Measurements from ENCODE around the gene TEAD1.
A peak's percentile ranks its signal among the peaks of the same experiment; 100 is the strongest.

TEAD1 gene

DNA sequence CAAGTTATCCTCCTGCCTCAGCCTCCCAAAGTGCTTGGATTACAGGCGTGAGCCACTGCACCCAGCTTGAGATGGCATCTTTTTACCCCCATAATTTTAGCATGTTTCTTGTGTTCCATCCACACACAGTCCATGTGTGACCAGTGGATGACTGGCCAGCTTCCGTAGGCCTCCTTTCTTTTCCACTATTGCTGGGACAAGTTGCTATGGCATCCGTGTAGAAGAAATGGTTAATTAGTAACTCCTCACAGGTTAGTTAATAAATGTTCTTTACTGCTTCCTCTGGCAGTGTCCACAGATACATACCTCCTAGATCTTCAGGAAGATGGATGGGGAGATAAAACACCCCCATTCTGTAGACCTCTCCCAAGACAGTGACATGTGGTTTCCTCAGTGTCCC is 180.6 kb downstream of the TEAD1 start:
- Histone ChIP-seq H3K27ac (ENCODE audit: low read depth, low read length) (no peak overlapping the region), H3K4me1 (ENCODE audit: control insufficient read depth, insufficient read depth, low read length) (no peaks in the 10 kb centered on the region), H3K27me3 (ENCODE audit: control insufficient read depth, insufficient read depth, low read length) (no peaks in the 10 kb centered on the region), H3K9ac (ENCODE audit: low read length) (no peak overlapping the region), H3K36me3 (ENCODE audit: control insufficient read depth, insufficient read depth, low read length) (no peaks in the 10 kb centered on the region), H3K4me3 (ENCODE audit: low read length) (no peak overlapping the region)

DNA sequence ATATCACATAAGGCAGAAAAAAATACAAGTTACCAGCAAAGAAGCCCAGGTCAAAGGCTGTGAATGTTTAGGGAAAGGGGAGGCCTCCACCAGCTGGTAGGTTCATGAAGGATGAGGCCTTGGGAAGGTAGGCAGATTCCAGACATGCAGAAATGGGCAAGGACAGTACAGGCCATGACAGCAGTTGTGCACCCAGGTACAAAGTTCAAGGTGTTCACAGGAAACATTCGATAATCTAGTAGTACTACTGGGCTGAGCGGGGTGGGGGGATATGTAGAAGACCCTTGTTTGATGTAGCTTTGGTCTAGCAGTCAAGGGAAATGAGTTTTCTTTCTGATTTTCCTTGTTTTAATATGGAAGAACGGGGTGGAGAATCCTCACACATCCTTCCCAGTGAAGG is 182.1 kb downstream of the TEAD1 start:
- H3K36me3 ChIP-seq (ENCODE audit: control insufficient read depth, insufficient read depth, low read length) = no peaks in the 10 kb centered on the region
- H3K27me3 ChIP-seq (ENCODE audit: control insufficient read depth, insufficient read depth, low read length) = no peaks in the 10 kb centered on the region
- no peak overlapping the region for H3K27ac ChIP-seq (ENCODE audit: low read depth, low read length)
- H3K4me3 ChIP-seq (ENCODE audit: low read length) = no peak overlapping the region
- no peak overlapping the region for H3K9ac ChIP-seq (ENCODE audit: low read length)
- H3K4me1 ChIP-seq (ENCODE audit: control insufficient read depth, insufficient read depth, low read length) = no peaks in the 10 kb centered on the region

DNA sequence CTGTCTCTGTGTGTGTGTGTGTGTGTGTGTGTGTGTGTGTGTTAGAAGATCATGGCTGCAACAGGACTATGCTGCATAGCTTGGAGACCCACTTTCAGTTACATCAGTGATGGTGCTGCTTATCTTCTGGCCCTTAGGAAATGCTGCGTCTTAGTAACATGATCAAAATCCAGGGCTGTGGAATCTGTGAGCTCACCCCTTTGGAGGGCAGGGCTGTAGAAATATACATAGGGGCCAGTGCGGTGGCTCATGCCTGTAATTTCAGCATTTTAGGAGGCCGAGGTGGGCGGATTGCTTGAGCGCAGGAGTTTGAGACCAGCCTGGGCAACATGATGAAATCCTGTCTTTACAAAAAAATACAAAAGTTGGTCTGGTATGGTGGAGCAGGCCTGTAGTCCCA is 183.4 kb downstream of the TEAD1 start:
- H3K4me1 ChIP-seq (ENCODE audit: control insufficient read depth, insufficient read depth, low read length) = peaks cover 2% of the 10 kb centered on the region
- H3K4me3 ChIP-seq (ENCODE audit: low read length) = no peak overlapping the region
- H3K9ac ChIP-seq (ENCODE audit: low read length) = no peak overlapping the region
- H3K27me3 ChIP-seq (ENCODE audit: control insufficient read depth, insufficient read depth, low read length) = no peaks in the 10 kb centered on the region
- no peaks in the 10 kb centered on the region for H3K36me3 ChIP-seq (ENCODE audit: control insufficient read depth, insufficient read depth, low read length)
- no peak overlapping the region for H3K27ac ChIP-seq (ENCODE audit: low read depth, low read length)

DNA sequence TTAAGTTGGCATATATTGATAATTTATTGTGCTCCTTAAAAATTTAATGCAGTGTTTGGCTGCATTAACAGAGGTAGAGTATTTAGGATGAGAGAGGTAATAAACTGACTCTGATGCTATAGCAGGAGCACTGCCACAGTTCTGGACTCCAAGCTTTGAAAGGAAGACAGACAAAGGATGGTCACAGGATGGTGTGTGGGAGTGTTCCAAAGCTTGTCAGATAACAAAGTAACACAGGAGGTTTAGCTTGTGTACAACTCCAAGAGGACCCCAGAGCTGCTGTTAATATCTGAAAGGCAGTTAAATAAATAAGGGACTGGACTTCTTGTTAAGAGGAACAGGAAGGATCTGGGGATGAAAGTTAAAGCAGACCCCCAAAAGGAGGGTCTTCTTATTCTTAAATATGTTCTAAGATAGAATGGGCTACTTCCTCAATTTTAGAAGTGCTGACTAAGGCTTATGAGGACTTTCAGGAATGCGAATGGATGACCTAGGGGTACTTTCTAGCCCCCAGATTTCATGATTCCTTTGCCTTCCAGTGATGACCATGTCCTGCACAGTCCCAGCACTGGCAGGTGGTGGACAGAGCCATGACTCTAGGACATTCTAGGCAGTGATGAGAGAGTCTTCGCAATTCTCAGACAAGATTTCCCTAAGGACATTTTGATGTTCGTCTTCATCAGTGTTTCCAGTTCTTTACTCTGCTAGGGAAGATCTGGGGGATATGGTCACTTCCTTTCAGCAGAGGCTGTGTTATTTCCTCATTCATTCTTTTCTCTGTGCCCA is 185.8 kb downstream of the TEAD1 start:
- H3K4me1 ChIP-seq (ENCODE audit: control insufficient read depth, insufficient read depth, low read length) = peaks cover 7% of the 10 kb centered on the region
- no peak overlapping the region for H3K27ac ChIP-seq (ENCODE audit: low read depth, low read length)
- H3K27me3 ChIP-seq (ENCODE audit: control insufficient read depth, insufficient read depth, low read length) = no peaks in the 10 kb centered on the region
- H3K9ac ChIP-seq (ENCODE audit: low read length) = no peak overlapping the region
- no peaks in the 10 kb centered on the region for H3K36me3 ChIP-seq (ENCODE audit: control insufficient read depth, insufficient read depth, low read length)
- no peak overlapping the region for H3K4me3 ChIP-seq (ENCODE audit: low read length)

DNA sequence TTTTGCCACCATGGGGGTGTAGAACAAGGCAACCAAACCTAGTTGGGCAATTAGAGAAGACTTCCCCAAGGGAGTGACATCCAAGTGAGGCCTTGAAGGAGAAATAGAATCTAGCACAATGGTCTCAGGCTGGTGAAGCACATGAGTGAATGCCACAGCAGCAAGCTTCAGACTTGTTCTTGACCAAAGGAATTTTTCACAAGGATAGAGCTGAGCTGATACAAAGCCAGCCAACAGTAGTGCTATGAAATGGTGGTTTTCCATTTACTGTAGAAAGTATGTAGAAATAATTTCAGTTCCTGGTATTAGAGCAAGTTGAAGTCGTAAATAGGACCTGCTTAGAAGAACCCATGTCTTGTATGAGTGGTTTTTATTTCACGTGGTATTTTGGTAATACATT is 186.6 kb downstream of the TEAD1 start:
- no peak overlapping the region for H3K4me3 ChIP-seq (ENCODE audit: low read length)
- no peak overlapping the region for H3K27ac ChIP-seq (ENCODE audit: low read depth, low read length)
- peaks cover 7% of the 10 kb centered on the region for H3K4me1 ChIP-seq (ENCODE audit: control insufficient read depth, insufficient read depth, low read length)
- no peaks in the 10 kb centered on the region for H3K27me3 ChIP-seq (ENCODE audit: control insufficient read depth, insufficient read depth, low read length)
- no peak overlapping the region for H3K9ac ChIP-seq (ENCODE audit: low read length)
- no peaks in the 10 kb centered on the region for H3K36me3 ChIP-seq (ENCODE audit: control insufficient read depth, insufficient read depth, low read length)

DNA sequence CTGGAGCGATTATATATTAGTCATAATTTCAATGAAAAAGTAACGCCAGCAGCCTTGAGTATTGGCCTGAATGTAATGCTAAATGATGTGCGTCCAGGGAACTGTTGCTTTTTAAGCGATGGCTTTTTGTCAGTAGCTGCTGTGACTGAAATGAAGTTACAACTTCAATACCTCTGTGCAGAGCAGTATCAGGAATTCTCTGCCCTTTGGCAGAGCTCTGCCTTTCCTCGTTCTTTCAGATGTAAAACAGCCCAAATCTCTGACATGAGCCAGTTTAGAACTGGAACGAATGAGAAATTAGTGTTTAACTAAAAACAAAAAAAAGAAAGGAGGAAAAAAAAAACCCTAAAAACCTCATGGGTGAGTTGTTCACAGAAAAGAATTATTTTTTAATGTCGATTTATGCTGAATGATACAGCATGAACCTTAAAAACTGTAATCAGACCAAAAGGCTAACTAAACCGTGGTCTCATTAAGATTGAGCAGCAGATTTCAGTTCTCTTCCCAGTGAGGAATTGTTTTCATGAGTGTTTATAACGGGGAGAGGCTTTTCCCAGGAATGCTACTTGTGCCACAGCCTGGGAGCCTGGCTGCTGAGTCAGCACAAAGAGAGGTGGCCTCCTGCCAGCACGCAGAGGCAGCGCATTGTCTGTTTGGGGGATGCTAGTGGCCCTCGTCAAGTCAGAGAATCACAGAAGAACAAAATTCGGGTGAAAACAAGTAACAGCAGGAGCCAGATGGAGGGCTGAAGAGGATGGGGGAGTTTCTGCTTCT is 188.7 kb downstream of the TEAD1 start:
- peaks cover 7% of the 10 kb centered on the region for H3K4me1 ChIP-seq (ENCODE audit: control insufficient read depth, insufficient read depth, low read length)
- no peak overlapping the region for H3K9ac ChIP-seq (ENCODE audit: low read length)
- no peaks in the 10 kb centered on the region for H3K36me3 ChIP-seq (ENCODE audit: control insufficient read depth, insufficient read depth, low read length)
- no peak overlapping the region for H3K4me3 ChIP-seq (ENCODE audit: low read length)
- no peaks in the 10 kb centered on the region for H3K27me3 ChIP-seq (ENCODE audit: control insufficient read depth, insufficient read depth, low read length)
- H3K27ac ChIP-seq (ENCODE audit: low read depth, low read length) = peak overlapping the region; percentile 45

DNA sequence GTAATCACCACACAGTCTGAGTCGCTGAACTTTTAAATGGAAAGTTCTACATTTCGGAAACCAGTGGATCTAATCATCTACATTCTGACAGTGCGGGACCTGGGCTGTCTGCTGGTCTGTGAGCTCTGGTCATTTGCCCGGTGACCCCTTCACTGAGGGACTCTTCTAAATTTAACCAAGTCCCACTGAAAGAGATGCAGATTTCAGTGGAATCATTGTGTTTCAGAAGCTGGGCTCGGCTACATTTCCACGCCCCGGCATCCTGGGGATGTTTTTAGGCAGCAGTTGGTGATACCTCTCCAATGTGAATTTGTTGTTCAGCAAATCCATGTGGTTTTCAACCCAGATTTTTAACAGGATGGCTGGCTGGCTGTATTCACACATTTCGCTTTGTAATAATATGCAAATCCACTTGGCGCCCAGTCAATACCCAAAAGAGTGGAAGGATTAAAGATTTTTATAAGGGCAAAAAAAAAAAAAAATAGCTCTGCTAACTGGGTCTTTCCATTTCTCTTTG is 189.4 kb downstream of the TEAD1 start:
- Histone ChIP-seq H3K4me3 (ENCODE audit: low read length) (no peak overlapping the region), H3K27ac (ENCODE audit: low read depth, low read length) (peak overlapping the region; percentile 45), H3K4me1 (ENCODE audit: control insufficient read depth, insufficient read depth, low read length) (peaks cover 7% of the 10 kb centered on the region), H3K27me3 (ENCODE audit: control insufficient read depth, insufficient read depth, low read length) (no peaks in the 10 kb centered on the region), H3K9ac (ENCODE audit: low read length) (no peak overlapping the region), H3K36me3 (ENCODE audit: control insufficient read depth, insufficient read depth, low read length) (no peaks in the 10 kb centered on the region)

DNA sequence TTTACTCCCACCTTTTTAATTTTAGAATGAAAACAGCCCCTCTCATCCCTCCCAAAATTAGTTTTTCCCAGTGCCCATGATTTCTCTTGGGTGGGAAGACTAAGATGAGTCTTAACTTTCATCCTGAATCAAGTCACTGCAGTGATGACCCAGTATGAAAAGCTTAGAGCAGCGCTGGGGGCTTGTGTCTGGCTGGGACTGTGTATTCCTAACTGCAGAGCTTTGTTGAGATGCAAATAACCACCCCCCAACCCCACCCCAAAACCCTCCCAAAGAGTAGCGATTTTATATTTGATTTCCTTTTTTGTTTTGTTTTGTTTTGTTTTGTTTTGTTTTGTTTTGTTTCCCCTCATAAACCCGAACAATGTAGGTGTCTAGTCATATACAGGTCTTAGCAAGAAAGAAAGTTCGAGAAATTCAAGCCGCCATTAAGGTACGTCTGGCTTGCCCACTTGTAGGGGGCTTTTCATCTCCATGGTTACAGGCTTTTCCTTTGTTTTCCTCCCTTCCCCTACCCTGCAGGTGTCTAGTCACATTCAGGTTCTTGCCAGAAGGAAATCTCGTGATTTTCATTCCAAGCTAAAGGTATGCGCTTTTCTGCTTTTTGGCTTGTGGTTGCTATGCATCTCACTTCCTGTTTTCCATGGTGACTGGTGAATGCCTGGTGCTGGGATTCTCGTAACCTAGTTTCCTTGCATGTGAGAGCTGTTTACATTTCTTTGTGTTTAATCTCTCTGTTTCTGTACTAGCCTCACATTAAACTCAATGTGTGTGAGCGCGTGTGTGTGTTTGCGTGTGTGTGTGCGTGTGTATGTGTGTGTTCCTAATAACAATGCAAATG is 190.3 kb downstream of the TEAD1 start:
- Histone ChIP-seq H3K27ac (ENCODE audit: low read depth, low read length) (peak overlapping the region; percentile 8), H3K4me1 (ENCODE audit: control insufficient read depth, insufficient read depth, low read length) (peaks cover 7% of the 10 kb centered on the region), H3K36me3 (ENCODE audit: control insufficient read depth, insufficient read depth, low read length) (no peaks in the 10 kb centered on the region), H3K9ac (ENCODE audit: low read length) (no peak overlapping the region), H3K4me3 (ENCODE audit: low read length) (no peak overlapping the region), H3K27me3 (ENCODE audit: control insufficient read depth, insufficient read depth, low read length) (no peaks in the 10 kb centered on the region)

DNA sequence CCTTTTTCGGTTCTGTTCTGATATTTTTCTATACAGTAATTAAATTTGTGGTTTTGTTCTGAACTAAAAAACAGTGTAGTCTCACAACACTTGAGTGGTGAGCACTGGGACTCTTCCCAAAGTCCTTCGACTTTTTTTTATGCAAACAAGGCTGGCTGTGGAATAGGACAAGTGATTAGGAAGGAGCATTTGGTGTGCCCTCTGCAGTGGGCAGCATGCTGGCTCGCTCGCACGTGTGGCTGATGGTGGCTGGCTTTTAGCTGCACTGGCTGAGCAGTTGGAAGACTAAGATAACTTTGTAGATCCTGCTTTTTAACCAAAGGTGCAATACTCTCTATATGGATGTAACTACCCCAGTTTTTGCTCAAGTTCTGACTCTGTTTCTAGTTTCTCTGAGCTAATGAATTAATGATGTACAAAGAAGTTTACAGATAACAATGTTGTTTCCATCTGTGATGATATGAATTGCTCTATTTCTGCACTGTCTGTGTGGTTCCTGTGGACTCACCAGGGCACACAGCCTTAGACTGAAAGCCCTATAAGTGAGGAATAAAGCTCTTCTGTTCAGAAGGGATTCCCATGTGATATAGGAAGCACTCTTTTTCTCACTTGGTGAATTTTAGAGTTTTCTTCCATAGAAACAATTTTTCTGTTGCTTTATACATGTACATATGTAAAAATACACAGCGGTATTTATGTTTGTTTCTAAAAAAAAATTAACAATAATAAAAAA is 191.8 kb downstream of the TEAD1 start:
- peaks cover 7% of the 10 kb centered on the region for H3K4me1 ChIP-seq (ENCODE audit: control insufficient read depth, insufficient read depth, low read length)
- no peaks in the 10 kb centered on the region for H3K27me3 ChIP-seq (ENCODE audit: control insufficient read depth, insufficient read depth, low read length)
- no peaks in the 10 kb centered on the region for H3K36me3 ChIP-seq (ENCODE audit: control insufficient read depth, insufficient read depth, low read length)
- no peak overlapping the region for H3K27ac ChIP-seq (ENCODE audit: low read depth, low read length)
- H3K4me3 ChIP-seq (ENCODE audit: low read length) = no peak overlapping the region
- no peak overlapping the region for H3K9ac ChIP-seq (ENCODE audit: low read length)

DNA sequence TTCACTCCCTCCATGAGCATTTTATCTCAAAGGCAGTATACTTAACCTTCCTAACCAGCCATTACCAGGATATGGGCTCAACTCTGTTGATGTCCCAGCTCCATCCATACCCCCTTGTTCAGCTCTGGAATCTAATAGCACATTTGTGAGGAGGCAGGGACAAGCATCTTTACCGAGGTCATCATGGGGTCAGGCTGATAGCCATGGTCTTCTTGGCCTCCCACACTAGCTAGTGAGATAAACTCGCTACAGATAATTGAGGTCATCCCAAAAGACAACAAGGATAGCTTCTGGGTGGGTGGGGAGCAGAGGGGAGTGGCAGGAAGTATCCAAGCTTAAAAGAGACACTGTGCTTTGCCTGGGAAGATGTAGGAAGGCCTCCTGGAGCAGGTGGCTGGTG is 193.3 kb downstream of the TEAD1 start:
- Histone ChIP-seq H3K36me3 (ENCODE audit: control insufficient read depth, insufficient read depth, low read length) (no peaks in the 10 kb centered on the region), H3K27me3 (ENCODE audit: control insufficient read depth, insufficient read depth, low read length) (no peaks in the 10 kb centered on the region), H3K4me1 (ENCODE audit: control insufficient read depth, insufficient read depth, low read length) (peaks cover 6% of the 10 kb centered on the region), H3K27ac (ENCODE audit: low read depth, low read length) (no peak overlapping the region), H3K4me3 (ENCODE audit: low read length) (no peak overlapping the region), H3K9ac (ENCODE audit: low read length) (no peak overlapping the region)

DNA sequence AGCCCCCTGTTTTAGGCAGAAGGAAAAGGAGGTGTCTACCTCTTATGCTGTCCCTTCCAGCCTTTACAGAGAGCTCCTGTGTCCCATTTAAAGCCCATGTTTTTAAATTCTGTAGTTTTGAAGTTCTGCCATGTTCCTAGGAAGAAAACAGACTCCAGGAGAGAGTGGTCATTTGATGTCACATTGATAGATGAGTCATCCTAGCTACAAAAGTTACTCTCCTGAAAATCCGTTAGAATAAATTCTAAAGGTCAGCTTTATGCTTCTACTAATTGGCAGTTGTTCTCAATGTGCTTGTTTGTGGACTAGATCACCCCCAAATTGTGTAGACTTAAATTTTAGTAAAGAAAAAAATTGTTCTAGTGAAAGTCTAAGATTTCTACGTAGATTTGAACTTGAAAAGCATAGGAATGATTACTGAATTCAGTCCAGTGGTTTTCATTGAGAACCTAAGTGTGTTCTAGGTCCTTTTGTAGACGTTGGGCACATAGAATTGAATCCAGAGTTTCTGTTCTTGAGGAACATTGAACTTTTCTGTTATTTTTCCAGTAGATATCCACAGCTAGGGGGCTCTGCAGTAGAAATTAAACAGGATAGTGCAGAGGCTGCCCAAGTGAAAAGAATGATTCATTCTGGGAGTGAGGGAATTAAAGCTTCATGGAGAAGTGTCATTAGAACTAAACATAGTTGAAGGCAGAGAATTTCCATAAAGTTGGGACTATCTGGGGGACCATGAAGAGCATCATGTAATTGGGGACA is 194.3 kb downstream of the TEAD1 start:
- no peaks in the 10 kb centered on the region for H3K36me3 ChIP-seq (ENCODE audit: control insufficient read depth, insufficient read depth, low read length)
- H3K27me3 ChIP-seq (ENCODE audit: control insufficient read depth, insufficient read depth, low read length) = no peaks in the 10 kb centered on the region
- H3K27ac ChIP-seq (ENCODE audit: low read depth, low read length) = no peak overlapping the region
- no peak overlapping the region for H3K4me3 ChIP-seq (ENCODE audit: low read length)
- no peak overlapping the region for H3K9ac ChIP-seq (ENCODE audit: low read length)
- peaks cover 3% of the 10 kb centered on the region for H3K4me1 ChIP-seq (ENCODE audit: control insufficient read depth, insufficient read depth, low read length)

Data from rectal smooth muscle tissue (tissue), 1 donor.